Skin of body (tissue), 2 donors: ENCODE data around the gene NSG2. TPM values are rescaled to one million over a fixed set of nuclear protein-coding genes. Genes with fewer than 3 reads are reported as not detected.

Experiments
- DNase-seq: peaks from one replicate; lab custom pipeline; 2025; lab: John Stamatoyannopoulos, UW
- total RNA-seq: library from RNA; depleted of rRNA; stranded (reverse); fragments of >200 nt; gene quantifications from one replicate; pipeline ENCODE4 v1.2.3, GENCODE V29; 2014

NSG2 gene
- total RNA-seq, 1 donor from 2014 or later: 3.1 TPM

DNA sequence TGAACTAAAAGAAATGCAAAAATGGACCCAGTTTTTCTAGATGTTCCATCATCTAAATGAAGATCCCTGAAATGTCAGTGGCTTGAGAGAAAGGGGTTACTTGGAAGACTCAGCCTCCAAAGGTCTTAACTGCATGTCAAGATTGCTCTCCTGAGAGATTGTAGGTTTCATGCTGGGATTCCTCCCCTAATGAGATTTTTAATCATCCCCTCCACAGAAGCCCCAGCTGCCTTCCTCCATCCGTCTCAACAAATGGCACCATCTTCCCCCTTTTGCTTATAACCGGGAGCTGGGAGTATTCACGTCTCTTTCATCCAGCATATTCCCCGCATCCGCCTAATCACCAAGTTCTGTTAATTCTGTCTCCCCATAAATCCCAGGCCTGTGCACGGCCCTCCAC lies 104.5 kb downstream of the NSG2 start:
- DNase-seq: no peak

DNA sequence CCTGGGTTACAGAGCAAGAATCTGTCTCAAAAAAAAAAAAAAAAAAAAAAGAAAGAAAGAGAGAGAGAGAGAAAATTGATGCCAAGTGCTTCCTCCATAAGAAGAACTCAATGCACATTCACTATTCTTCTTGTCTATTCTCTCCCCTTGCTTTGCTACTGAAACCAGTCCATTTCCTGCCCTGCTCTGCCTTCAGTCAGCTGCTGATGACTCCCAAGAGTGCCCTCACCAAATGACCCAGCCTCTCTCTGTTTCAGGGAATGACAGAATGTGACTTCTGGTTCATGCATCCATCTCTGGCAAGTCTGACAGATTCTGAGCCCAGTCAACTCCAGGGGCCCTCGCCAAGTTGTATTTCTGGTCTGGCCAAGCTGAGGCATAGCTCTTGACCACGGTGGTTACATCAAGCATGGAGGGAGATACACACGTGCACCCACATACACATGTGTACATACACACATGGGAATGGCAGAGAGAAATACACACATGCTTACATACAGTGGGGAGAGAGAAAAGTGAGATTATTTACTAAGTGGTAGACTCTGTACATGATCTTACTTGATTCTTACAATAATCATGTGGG lies 106.2 kb downstream of the NSG2 start:
- DNase-seq: no peak

DNA sequence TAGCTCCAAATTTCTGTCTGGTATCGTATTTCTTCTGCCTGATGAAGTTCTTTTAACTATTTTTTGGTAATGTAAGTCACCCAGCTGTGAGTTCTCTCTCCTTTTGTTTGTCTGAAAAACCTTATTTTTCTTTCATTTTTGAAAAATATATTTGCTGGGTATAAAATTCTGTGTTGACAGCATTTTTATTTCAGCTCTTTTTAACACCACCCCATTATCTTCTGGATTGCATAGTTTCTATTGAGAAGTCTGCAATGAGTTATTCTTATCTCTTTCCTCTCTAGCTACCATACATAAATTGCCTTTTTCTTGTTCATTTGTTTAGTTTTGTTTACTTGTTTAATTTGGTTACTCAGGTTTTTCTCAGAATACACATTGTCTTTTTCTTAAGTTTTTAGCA lies 109.1 kb downstream of the NSG2 start:
- no peak for DNase-seq

DNA sequence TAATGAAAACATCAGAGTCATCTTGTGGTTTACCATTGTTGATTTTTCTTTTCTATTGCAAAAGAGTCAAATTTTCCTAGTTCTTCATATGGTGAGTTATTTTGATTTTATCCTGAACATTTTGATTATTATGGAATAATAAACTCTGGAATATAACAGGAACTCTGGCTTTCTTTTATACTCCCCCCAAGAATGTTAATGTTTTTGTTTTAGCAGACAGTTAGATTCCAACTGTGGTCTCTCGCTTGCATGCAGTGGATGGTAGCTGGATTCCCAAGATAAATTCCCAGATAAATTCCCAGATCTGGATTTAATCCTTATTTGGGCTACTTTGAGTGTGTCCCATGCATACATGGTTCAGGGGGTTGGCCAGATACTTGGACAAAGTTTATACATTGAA lies 109.8 kb downstream of the NSG2 start:
- no peak for DNase-seq

DNA sequence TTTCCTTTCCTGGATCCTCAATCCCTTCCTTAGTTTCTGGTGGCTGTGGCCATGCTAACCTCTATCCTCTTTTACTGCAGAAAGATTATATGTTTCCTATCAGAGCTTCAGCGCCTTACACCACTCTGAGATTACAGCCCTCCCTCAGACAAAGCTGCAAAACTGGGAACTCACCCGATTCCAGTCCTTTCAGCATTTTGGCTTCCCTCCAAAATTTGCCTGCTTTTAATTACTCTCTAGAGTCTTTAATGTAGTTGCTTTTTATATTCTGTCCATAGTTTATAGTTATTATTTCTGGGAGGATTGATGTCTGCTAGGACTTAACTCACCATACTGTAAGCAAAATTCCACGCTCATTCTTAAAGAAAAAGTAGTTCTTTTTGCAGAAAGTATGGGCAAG lies 110.2 kb downstream of the NSG2 start:
- DNase-seq: no peak

DNA sequence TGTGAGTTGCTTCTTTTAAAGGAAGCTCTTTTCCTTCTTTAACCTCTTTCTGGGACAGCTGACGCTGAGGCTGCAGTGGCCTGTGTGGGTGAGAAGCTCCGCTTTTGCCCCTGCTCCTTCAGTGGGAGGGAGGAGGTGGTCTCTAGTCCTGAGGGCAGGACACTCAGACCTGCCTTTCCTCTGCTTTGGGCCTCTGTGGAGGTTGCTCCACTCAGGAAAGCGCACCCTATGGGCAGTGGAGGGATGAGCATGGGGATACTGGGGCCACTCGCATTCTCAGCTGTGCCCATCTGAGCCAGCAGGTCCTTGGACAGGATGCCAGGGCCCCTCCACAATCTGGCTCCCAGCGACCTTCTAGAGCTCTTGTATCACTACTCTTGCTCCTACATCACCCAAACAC lies 111.5 kb downstream of the NSG2 start:
- DNase-seq: no peak

Other genes starting within 250 kb of the NSG2 start
- 36.6 TPM for gene CPEB4, start 157.4 kb upstream of the NSG2 start, total RNA-seq
- gene C5orf47, start 56.5 kb upstream of the NSG2 start, total RNA-seq: not detected